K562 (cell line): Measurements from ENCODE around the gene GMDS. TPM values are rescaled to one million over a fixed set of nuclear protein-coding genes. Genes with fewer than 3 reads are reported as not detected.

Source experiments
- ATAC-seq: fragments of 200-7000 bp; cut with Tn5 transposase; 3 replicates; pipeline ENCODE4 v1.9.1; 2020; ENCODE audit warnings: moderate library complexity
- BruUV-seq: library from RNA; stranded (reverse); fragments of 400-500 nt; replicated peaks from 2 replicates; lab custom pipeline; 2021; lab: Mats Ljungman, UMichigan
- CTCF ChIA-PET: fragments of 300-600 bp; formaldehyde crosslinking; extraction: SDS; loops from one replicate; lab custom pipeline; 2021; ENCODE audit warnings: low intra/inter-chr PET ratio; lab: Yijun Ruan, JAX
- POLR2A ChIA-PET: fragments of 300-600, 350-650 bp; sonication (Branson Sonifier 250); formaldehyde crosslinking; extraction: SDS; loops from one replicate; lab custom pipeline; 2021; ENCODE audit warnings: antibody characterized with exemption, inconsistent platforms; lab: Yijun Ruan, JAX
- DNase-seq, 4 experiments: peaks; one replicate each; pipeline versions ENCODE4 v3.0.0 to v3.0.0-alpha.2; 2011 to 2018; ENCODE audit warnings: low spot score in 3 of 4, mixed read lengths in 3 of 4; ENCODE audit errors: extremely low read depth in 1 of 4
- FAIRE-seq: peaks from 2 replicates; lab custom pipeline; 2011; peaks lifted over from hg19 to GRCh38; lab: Jason Lieb, UNC
- H2AFZ ChIP-seq: 2 replicates; pipeline ENCODE4 v1.6.0; 2011; ENCODE audit warnings: low read depth, low read length, control low read depth, inconsistent platforms
- H3K27ac ChIP-seq: fragments of 200-600 bp; 3 replicates; pipeline ENCODE4 v1.8.0; 2011; ENCODE audit warnings: low read depth, mild to moderate bottlenecking, control low read depth, inconsistent platforms, low read length, moderate library complexity, mixed read lengths; ENCODE audit errors: extremely low read depth
- H3K27me3 ChIP-seq, 2 experiments: fragments of 300-600 bp in 1 of 2; 2 replicates in 1 of 2; 3 replicates in 1 of 2; pipeline versions ENCODE4 v1.6.0 to v1.8.0; 2011; ENCODE audit warnings: inconsistent platforms in 2 of 2, low read length in 2 of 2, mild to moderate bottlenecking in 1 of 2, mixed read lengths in 1 of 2, moderate library complexity in 1 of 2; ENCODE audit not compliant: control insufficient read depth in 2 of 2, insufficient read depth in 2 of 2
- H3K36me3 ChIP-seq: fragments of 300-600 bp; 3 replicates; pipeline ENCODE4 v1.8.0; 2011; ENCODE audit warnings: mild to moderate bottlenecking, low read length, inconsistent platforms; ENCODE audit not compliant: control insufficient read depth, insufficient read depth
- H3K4me1 ChIP-seq, 2 experiments: fragments of 200-600 bp in 1 of 2; replicated peaks in 1 of 2; 2 replicates in 1 of 2; 3 replicates in 1 of 2; pipeline versions ENCODE4 v1.5.1 to v1.8.0; 2011; ENCODE audit warnings: inconsistent platforms in 2 of 2, low read length in 2 of 2, mild to moderate bottlenecking in 1 of 2, mixed read lengths in 1 of 2, moderate library complexity in 1 of 2; ENCODE audit not compliant: control insufficient read depth in 2 of 2, insufficient read depth in 2 of 2
- H3K4me2 ChIP-seq: 2 replicates; pipeline ENCODE4 v1.6.1; 2011; ENCODE audit warnings: low read length, control low read depth, inconsistent platforms, mixed read lengths; ENCODE audit not compliant: insufficient read depth
- H3K4me3 ChIP-seq: fragments of 200-600 bp; sonication (generic), shearing (Covaris generic); 2 replicates; pipeline ENCODE4 v1.5.1; 2016; ENCODE audit warnings: control low read depth, inconsistent platforms
- H3K79me2 ChIP-seq: fragments of 200-600 bp; 3 replicates; pipeline ENCODE4 v1.8.0; 2011; ENCODE audit warnings: low read length, inconsistent platforms; ENCODE audit not compliant: control insufficient read depth, insufficient read depth
- H3K9ac ChIP-seq, 2 experiments: 2 replicates each; pipeline versions ENCODE4 v1.6.0 to v1.6.1; 2011; ENCODE audit warnings: low read depth in 2 of 2, low read length in 2 of 2, control low read depth in 1 of 2, inconsistent platforms in 1 of 2, mild to moderate bottlenecking in 1 of 2, mixed read lengths in 1 of 2; ENCODE audit not compliant: insufficient read depth in 1 of 2
- H3K9me1 ChIP-seq: one replicate; pipeline ENCODE4 v1.6.0; 2011; ENCODE audit warnings: inconsistent platforms, mild to moderate bottlenecking, low read length, moderate library complexity; ENCODE audit not compliant: control insufficient read depth, insufficient read depth
- H3K9me3 ChIP-seq: replicated peaks from 2 replicates; pipeline ENCODE4 v1.5.1; 2011; ENCODE audit warnings: low read depth, low read length, inconsistent platforms; ENCODE audit not compliant: control insufficient read depth, insufficient read depth
- H4K20me1 ChIP-seq: replicated peaks from 2 replicates; pipeline ENCODE4 v1.6.1; 2011; ENCODE audit warnings: low read length, inconsistent platforms, mixed read lengths; ENCODE audit not compliant: control insufficient read depth, insufficient read depth
- ATF1 ChIP-seq, 2 experiments: fragments of 450-650 bp in 1 of 2; IDR thresholded peaks; 2 replicates each; pipeline ENCODE4 v1.6.1; 2016; ENCODE audit warnings: missing compliant biosample characterization in 1 of 2, missing genetic modification characterization in 1 of 2
- ATF2 ChIP-seq: sonication (generic); formaldehyde crosslinking; IDR thresholded peaks from 2 replicates; pipeline ENCODE4 v1.8.1; 2022; ENCODE audit warnings: missing genetic modification reagents
- CEBPZ ChIP-seq: fragments of 150-350 bp; IDR thresholded peaks from 2 replicates; pipeline ENCODE4 v1.6.1; 2014; ENCODE audit warnings: low read depth, mild to moderate bottlenecking, low read length, borderline replicate concordance
- CREM ChIP-seq: IDR thresholded peaks from 2 replicates; pipeline ENCODE4 v1.6.1; 2014; ENCODE audit warnings: antibody characterized with exemption, low read depth
- LCOR ChIP-seq: sonication (generic); formaldehyde crosslinking; IDR thresholded peaks from 2 replicates; pipeline ENCODE4 v1.8.0; 2022; ENCODE audit warnings: mild to moderate bottlenecking, missing genetic modification reagents
- NCOA6 ChIP-seq: fragments of 450-650 bp; IDR thresholded peaks from 2 replicates; pipeline ENCODE4 v1.6.1; 2017; ENCODE audit warnings: mild to moderate bottlenecking
- NFE2L1 ChIP-seq: fragments of 450-650 bp; IDR thresholded peaks from 2 replicates; pipeline ENCODE4 v1.6.1; 2016; ENCODE audit warnings: missing genetic modification characterization, low read depth, mild to moderate bottlenecking, missing compliant biosample characterization, moderate library complexity, borderline replicate concordance
- PML ChIP-seq: IDR thresholded peaks from 2 replicates; pipeline ENCODE4 v1.6.1; 2012; ENCODE audit warnings: low read length, inconsistent platforms
- ZNF143 ChIP-seq: sonication (generic); formaldehyde crosslinking; IDR thresholded peaks from 2 replicates; pipeline ENCODE4 v1.9.0; 2022; ENCODE audit warnings: mild to moderate bottlenecking, missing genetic modification reagents
- ZNF436 ChIP-seq: fragments of 250-450, 450-650 bp; sonication (Bioruptor Pico); formaldehyde crosslinking; IDR thresholded peaks from 2 replicates; pipeline ENCODE4 v1.7.0; 2020; ENCODE audit warnings: mild to moderate bottlenecking
- ZSCAN29 ChIP-seq: fragments of 450-650 bp; IDR thresholded peaks from 2 replicates; pipeline ENCODE4 v1.6.1; 2017
- WGBS: fragments of 100-300 bp; shearing (Covaris generic); methylation state at CpG from one replicate; pipeline ENCODE4 v1.1.6; 2016; ENCODE audit warnings: low coverage, mixed read lengths; ENCODE audit not compliant: insufficient coverage; ENCODE audit errors: missing lambda C conversion rate; 5-methylcytosine and 5-hydroxymethylcytosine counted together
- in situ Hi-C: fragments of 300-500 bp; cut with MboI; formaldehyde crosslinking; loops from 4 replicates; pipeline ENCODE4 v1.15.0; 2018; ENCODE audit warnings: inconsistent platforms, mixed read lengths
- intact Hi-C: fragments of 100-400 bp; cut with micrococcal nuclease; formaldehyde crosslinking; loops from 2 replicates; pipeline ENCODE4 v1.14.2; 2022
- polyA plus RNA-seq, 8 experiments: library from polyadenylated mRNA; depleted of rRNA in 4 of 8; stranded (reverse) in 5 of 8; unstranded in 3 of 8; fragments of >200 nt; fragmentation: Nextera tagmentation in 2 of 8; fragmentation: Illumina TruSeq in 1 of 8; extraction: Ambion mirVana in 2 of 8; extraction: Trizol in 1 of 8; gene quantifications; 2 replicates each; pipeline versions ENCODE4 v1.2.1 to v1.2.3, GENCODE V29; 2011 to 2014; ENCODE audit warnings: inconsistent platforms in 1 of 8, missing spikeins in 1 of 8
- total RNA-seq, 7 experiments: library from RNA; depleted of rRNA in 6 of 7; stranded (reverse); fragments of >200 nt in 6 of 7; fragmentation: Illumina TruSeq in 2 of 7; extraction: Trizol in 2 of 7; gene quantifications; 2 replicates each; pipeline versions ENCODE4 v1.2.1 to v1.2.3, GENCODE V29; 2011 to 2021; ENCODE audit warnings: low replicate concordance in 1 of 7
- TF ChIP-seq, protein P1 (sequence below): sonication (generic); formaldehyde crosslinking; IDR thresholded peaks from 2 replicates; pipeline ENCODE4 v1.8.0; 2022; ENCODE audit warnings: missing genetic modification reagents, mild to moderate bottlenecking, borderline replicate concordance
- TF ChIP-seq, protein P2 (sequence below), 2 experiments: fragments of 450-650 bp in 1 of 2; sonication (generic) in 1 of 2; formaldehyde crosslinking in 1 of 2; IDR thresholded peaks in 1 of 2; conservative IDR thresholded peaks in 1 of 2; 2 replicates each; pipeline versions ENCODE4 v1.6.1 to v1.8.1; 2016 to 2023; ENCODE audit warnings: mild to moderate bottlenecking in 2 of 2, moderate library complexity in 2 of 2, inconsistent platforms in 1 of 2, missing genetic modification reagents in 1 of 2

GMDS gene
- total and polyA plus RNA-seq, 9 of the 15 experiments (the other 6 are each of a cell fraction or from before 2014, with no cell fraction given) = 0.48 to 31.8 (median 13.4) TPM

- no peak for TF ChIP-seq NCOA6
- TF ChIP-seq, protein P1, sequence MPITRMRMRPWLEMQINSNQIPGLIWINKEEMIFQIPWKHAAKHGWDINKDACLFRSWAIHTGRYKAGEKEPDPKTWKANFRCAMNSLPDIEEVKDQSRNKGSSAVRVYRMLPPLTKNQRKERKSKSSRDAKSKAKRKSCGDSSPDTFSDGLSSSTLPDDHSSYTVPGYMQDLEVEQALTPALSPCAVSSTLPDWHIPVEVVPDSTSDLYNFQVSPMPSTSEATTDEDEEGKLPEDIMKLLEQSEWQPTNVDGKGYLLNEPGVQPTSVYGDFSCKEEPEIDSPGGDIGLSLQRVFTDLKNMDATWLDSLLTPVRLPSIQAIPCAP = no peak
- TF ChIP-seq PML = no peak
- TF ChIP-seq ZSCAN29 = no peak
Measured at GRCh38 chr6:1688396-1688795, 557.0 kb downstream of the GMDS start (continued).

DNA sequence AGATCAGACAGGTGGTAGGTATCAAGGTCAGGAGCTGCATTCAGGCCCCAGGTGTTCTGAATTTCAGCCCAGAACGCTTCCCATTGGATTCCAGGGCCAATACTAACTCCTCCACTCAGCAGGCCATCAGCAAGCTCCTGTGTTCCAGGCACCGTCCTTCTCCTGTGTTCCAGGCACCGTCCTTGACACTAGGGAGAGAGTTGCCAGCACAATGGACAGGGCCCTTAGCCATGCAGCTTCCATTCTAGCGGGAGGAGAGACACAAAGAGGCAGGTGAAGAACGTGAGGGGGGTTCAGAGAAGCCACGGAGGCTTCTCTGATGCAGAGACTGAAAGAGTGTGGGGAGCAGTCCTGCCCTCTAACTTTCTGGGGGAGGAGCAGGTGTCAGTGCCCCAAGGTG, 558.0 kb downstream of the GMDS start:
- no peak overlapping the region for H3K27ac ChIP-seq
- H3K9me3 ChIP-seq = no peaks in the 10 kb centered on the region
- no TSS peak for BruUV-seq
- in situ Hi-C loops (no loop called here), intact Hi-C loops (no loop called here)
- H4K20me1 ChIP-seq = no peaks in the 10 kb centered on the region; the same call in 1 of the 2 replicates
- H2AFZ ChIP-seq = no peak overlapping the region
- no peaks in the 10 kb centered on the region for H3K9me1 ChIP-seq
- no peak overlapping the region for H3K9ac ChIP-seq
- ChIA-PET CTCF (no interaction called here), POLR2A (interaction anchor here (0.7 to 2.1 kb wide), 3 partner anchors 15 to 607 kb away, joined by 3 to 10 read pairs (median 3); no protein-coding TSS in a partner anchor)
- no peak overlapping the region for H3K4me2 ChIP-seq
- peaks cover 18 to 41% of the 10 kb centered on the region in 2 experiments for H3K27me3 ChIP-seq
- WGBS = 1% methylated on average over 6 of the region's 6 CpGs
- H3K79me2 ChIP-seq = no peaks in the 10 kb centered on the region
- no peaks in the 10 kb centered on the region for H3K4me1 ChIP-seq
- FAIRE-seq = no peak
- no peak overlapping the region for H3K4me3 ChIP-seq
- DNase-seq = no peak
- no peak for ATAC-seq
- H3K36me3 ChIP-seq = no peaks in the 10 kb centered on the region
- no peak for TF ChIP-seq LCOR (CRISPR knock-in tag)
- no peak for TF ChIP-seq ATF1 (CRISPR knock-in tag; IDR thresholded peaks at IDR 0.05)
- no peak for TF ChIP-seq ATF1 (tag; IDR thresholded peaks at IDR 0.05)
- no peak for TF ChIP-seq ZNF143 (CRISPR knock-in tag)
- TF ChIP-seq CREM = no peak
- no peak for TF ChIP-seq ATF2 (CRISPR knock-in tag)
- no peak for TF ChIP-seq NFE2L1 (tag)
- no peak for TF ChIP-seq CEBPZ
- TF ChIP-seq, protein P2, sequence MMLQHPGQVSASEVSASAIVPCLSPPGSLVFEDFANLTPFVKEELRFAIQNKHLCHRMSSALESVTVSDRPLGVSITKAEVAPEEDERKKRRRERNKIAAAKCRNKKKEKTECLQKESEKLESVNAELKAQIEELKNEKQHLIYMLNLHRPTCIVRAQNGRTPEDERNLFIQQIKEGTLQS (IDR thresholded peaks at IDR 0.05) = no peak
- TF ChIP-seq, protein P2 (CRISPR knock-in tag; conservative IDR thresholded peaks at IDR 0.05) = no peak
- TF ChIP-seq ZNF436 = no peak
